Transverse colon (tissue), 4 donors: ENCODE data around the gene GABRG3. TPM values are rescaled to one million over a fixed set of nuclear protein-coding genes. Genes with fewer than 3 reads are reported as not detected.

Source experiments
- DNase-seq: peaks from one replicate; pipeline ENCODE4 v3.0.0-alpha.2; 2019
- H3K27ac ChIP-seq, 4 donors: fragments of 200-600 bp; sonication (generic); 2 replicates each; pipeline ENCODE4 v1.5.1; 2016 to 2018; ENCODE audit warnings: inconsistent platforms in 4 of 4
- H3K27me3 ChIP-seq: fragments of 200-600 bp; sonication (generic); 2 replicates; pipeline ENCODE4 v1.5.1; 2017; ENCODE audit warnings: inconsistent platforms
- H3K36me3 ChIP-seq, 4 donors: fragments of 200-600 bp; sonication (generic); 2 replicates each; pipeline ENCODE4 v1.5.1; 2017 to 2019; ENCODE audit warnings: inconsistent platforms in 4 of 4
- H3K4me1 ChIP-seq, 4 donors: fragments of 200-600 bp; sonication (generic); 2 replicates each; pipeline ENCODE4 v1.5.1; 2017 to 2020; ENCODE audit warnings: inconsistent platforms in 4 of 4
- H3K4me3 ChIP-seq, 4 donors: fragments of 200-600 bp; sonication (generic); 1 replicate in 1 of 4; 2 replicates in 3 of 4; pipeline versions ENCODE4 v1.5.1 to v1.6.1; 2017 to 2019; ENCODE audit warnings: inconsistent platforms in 4 of 4
- H3K9me3 ChIP-seq, 2 donors: fragments of 200-600 bp; sonication (generic); 2 replicates each; pipeline ENCODE4 v1.5.1; 2017 to 2019; ENCODE audit warnings: inconsistent platforms in 2 of 2
- CTCF ChIP-seq, 5 experiments: fragments of 200-600 bp in 3 of 5; fragments of 450-650 bp in 2 of 5; sonication (generic) in 3 of 5; IDR thresholded peaks; 1 replicate in 2 of 5; 2 replicates in 3 of 5; pipeline ENCODE4 v1.5.1; 2016 to 2017; ENCODE audit warnings: antibody characterized with exemption in 5 of 5, inconsistent platforms in 3 of 5, mild to moderate bottlenecking in 2 of 5, moderate library complexity in 1 of 5
- EP300 ChIP-seq: sonication (generic); formaldehyde crosslinking; IDR thresholded peaks from one replicate; pipeline ENCODE4 v1.6.1; 2017; ENCODE audit warnings: antibody characterized with exemption, low read depth
- POLR2A ChIP-seq: fragments of 450-650 bp; IDR thresholded peaks from one replicate; pipeline ENCODE4 v1.6.1; 2016; ENCODE audit warnings: antibody characterized with exemption, mild to moderate bottlenecking, moderate library complexity
- POLR2AphosphoS5 ChIP-seq, 3 donors: sonication (generic); formaldehyde crosslinking; IDR thresholded peaks; one replicate each; pipeline ENCODE4 v1.6.1; 2016; ENCODE audit warnings: antibody characterized with exemption in 3 of 3
- WGBS, 2 donors: methylation state at CpG; one replicate each; pipeline ENCODE4 v1.1.5; 2018; ENCODE audit warnings: low coverage in 1 of 2; 5-methylcytosine and 5-hydroxymethylcytosine counted together
- in situ Hi-C, 4 donors: fragments of 200-750 bp; cut with MboI; loops; one replicate each; pipeline versions ENCODE4 v1.15.0 to v1.15.1; 2017; ENCODE audit warnings: low sequenced_read_pairs in 3 of 4, low pct_ligation_motif_present in 1 of 4, low pct_unique_long_range_greater_than_20kb in 1 of 4
- intact Hi-C: fragments of 100-400 bp; cut with DNase I; formaldehyde crosslinking; loops from one replicate; pipeline ENCODE4 v1.15.1; 2023; ENCODE audit warnings: low total_unique reads
- total RNA-seq, 4 donors: library from RNA; depleted of rRNA; stranded (reverse); fragments of >200 nt; gene quantifications; one replicate each; pipeline ENCODE4 v1.1.0, GENCODE V29; 2016

GABRG3 gene
- total RNA-seq, 4 donors from 2014 or later: not detected

DNA sequence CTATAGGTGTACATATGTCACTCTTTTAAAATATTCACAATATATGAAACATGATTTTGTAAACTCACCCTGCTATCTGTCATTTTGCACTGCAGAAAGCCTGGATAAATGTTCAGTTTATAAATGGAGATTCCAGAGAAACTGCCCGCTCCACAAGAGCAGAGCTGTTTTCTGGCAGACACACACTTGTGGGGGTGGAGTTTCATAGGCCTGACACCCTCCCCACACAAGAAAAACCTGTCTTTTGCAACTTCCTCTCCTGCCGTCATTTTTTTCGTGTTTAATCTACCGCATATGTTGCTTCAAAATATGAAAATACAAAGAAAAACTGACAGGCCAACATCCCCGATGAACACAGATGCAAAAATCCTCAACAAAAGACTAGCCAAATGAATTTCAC, 479.0 kb downstream of the GABRG3 start:
- DNase-seq: no peak
- TF ChIP-seq POLR2AphosphoS5 (IDR thresholded peaks at IDR 0.05): no peak
- TF ChIP-seq EP300: no peak
- TF ChIP-seq CTCF (IDR thresholded peaks at IDR 0.05): no peak
- TF ChIP-seq POLR2A: no peak
- no peaks in the 10 kb centered on the region for H3K9me3 ChIP-seq
- H3K36me3 ChIP-seq: no peaks in the 10 kb centered on the region
- no peaks in the 10 kb centered on the region for H3K27me3 ChIP-seq
- H3K27ac ChIP-seq: no peak overlapping the region
- no peak overlapping the region for H3K4me3 ChIP-seq
- H3K4me1 ChIP-seq: no peaks in the 10 kb centered on the region
- WGBS, 2 donors: 65 to 66% methylated on average over 5 of the region's 5 CpGs
- in situ Hi-C loops: no loop called here
- intact Hi-C loops: no loop called here

GRCh38 chr15:27454281-27455075, 483.5 kb downstream of the GABRG3 start:
- Histone ChIP-seq H3K27ac (no peak overlapping the region), H3K4me1 (no peaks in the 10 kb centered on the region), H3K4me3 (no peak overlapping the region), H3K9me3 (no peaks in the 10 kb centered on the region), H3K27me3 (no peaks in the 10 kb centered on the region), H3K36me3 (no peaks in the 10 kb centered on the region)
- WGBS, 2 donors: 68 to 75% methylated on average over 11 to 13 of the region's 13 CpGs
- DNase-seq: no peak
- intact Hi-C loops: loop anchor here (2.0 kb wide), 1 partner anchor 26 kb away; no protein-coding TSS in a partner anchor
- TF ChIP-seq EP300 (no peak), POLR2AphosphoS5 (IDR thresholded peaks at IDR 0.05) (no peak), POLR2A (no peak), CTCF (IDR thresholded peaks at IDR 0.05) (no peak)
- in situ Hi-C loops: no loop called here

DNA sequence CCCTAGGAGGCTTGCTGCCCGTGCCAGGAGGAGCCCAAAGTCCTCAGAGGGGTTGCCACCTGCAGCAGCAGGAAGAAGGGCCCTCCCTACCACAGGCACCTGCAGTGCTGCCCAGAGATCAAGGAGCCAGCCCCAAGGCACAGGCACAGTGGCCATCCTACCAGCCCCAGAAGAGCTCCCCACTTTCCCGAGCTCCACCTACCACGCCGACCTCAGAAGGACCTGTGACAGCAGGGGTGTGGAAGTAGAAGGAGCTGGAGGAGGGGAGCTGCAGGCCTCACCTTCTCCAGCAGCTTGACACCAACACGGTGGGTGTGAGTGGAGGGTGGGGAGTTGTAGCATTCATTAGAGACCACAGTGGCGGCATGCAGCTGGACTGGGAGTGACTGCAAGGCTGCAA, 485.8 kb downstream of the GABRG3 start:
- H3K9me3 ChIP-seq: no peaks in the 10 kb centered on the region
- WGBS, 2 donors: 81% methylated on average over 6 of the region's 6 CpGs; no CpG with 5 or more reads in 1 of the 2 donors
- H3K27ac ChIP-seq: no peak overlapping the region
- no peaks in the 10 kb centered on the region for H3K36me3 ChIP-seq
- DNase-seq: no peak
- in situ Hi-C loops (no loop called here), intact Hi-C loops (no loop called here)
- no peaks in the 10 kb centered on the region for H3K27me3 ChIP-seq
- H3K4me1 ChIP-seq: no peaks in the 10 kb centered on the region
- no peak for TF ChIP-seq POLR2AphosphoS5 (IDR thresholded peaks at IDR 0.05)
- no peak for TF ChIP-seq POLR2A
- TF ChIP-seq CTCF (IDR thresholded peaks at IDR 0.05): no peak
- TF ChIP-seq EP300: no peak
- H3K4me3 ChIP-seq: no peak overlapping the region

DNA sequence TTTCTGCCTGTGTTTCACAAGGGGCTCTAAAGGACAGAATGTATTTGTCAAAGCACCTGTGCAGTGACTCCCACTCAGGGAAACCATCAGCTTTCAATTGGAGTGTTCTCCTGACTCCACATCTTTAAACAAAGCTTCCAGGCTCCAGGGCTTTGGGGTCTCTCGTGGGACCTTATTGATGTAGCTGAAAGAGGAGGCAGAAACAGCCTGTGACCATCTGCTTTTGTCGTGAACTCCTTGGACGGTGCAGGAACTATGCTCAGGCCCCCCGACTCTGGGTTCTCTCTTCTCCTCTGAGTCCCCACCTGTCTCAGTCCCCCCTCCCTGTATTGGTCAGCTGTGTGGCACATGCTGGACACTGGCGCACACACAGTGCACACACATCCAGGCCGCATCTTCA, 486.8 kb downstream of the GABRG3 start:
- Histone ChIP-seq H3K4me1 (no peaks in the 10 kb centered on the region), H3K4me3 (no peak overlapping the region), H3K27me3 (no peaks in the 10 kb centered on the region), H3K36me3 (no peaks in the 10 kb centered on the region), H3K9me3 (no peaks in the 10 kb centered on the region), H3K27ac (no peak overlapping the region)
- no peak for TF ChIP-seq POLR2A
- no peak for TF ChIP-seq POLR2AphosphoS5 (IDR thresholded peaks at IDR 0.05)
- no peak for TF ChIP-seq EP300
- TF ChIP-seq CTCF (IDR thresholded peaks at IDR 0.05): no peak
- intact Hi-C loops: no loop called here
- in situ Hi-C loops: no loop called here
- 81 to 100% methylated on average over 2 to 6 of the region's 6 CpGs for WGBS, 2 donors
- no peak for DNase-seq
